ENCODE results near the gene ABHD11.
A peak's percentile ranks its signal among the peaks of the same experiment; 100 is the strongest.

Gene ABHD11

GRCh38 chr7:73702665-73703064 is 35.9 kb downstream of the ABHD11 start:
- H3K4me3 ChIP-seq (ENCODE audit: low read depth, low read length), result no peak overlapping the region
- no peak for DNase-seq (ENCODE audit: low read depth)
- TF ChIP-seq CTCF (conservative IDR thresholded peaks at IDR 0.05; ENCODE audit: low read depth, low read length), result no peak

- H3K4me3 ChIP-seq (ENCODE audit: low read depth, low read length), result no peak overlapping the region
- no peak for DNase-seq (ENCODE audit: low read depth)
- TF ChIP-seq CTCF (conservative IDR thresholded peaks at IDR 0.05; ENCODE audit: low read depth, low read length), result no peak
Measured at GRCh38 chr7:73702226-73702625, 36.4 kb downstream of the ABHD11 start.

GRCh38 chr7:73701357-73701995 is 37.1 kb downstream of the ABHD11 start:
- no peak overlapping the region for H3K4me3 ChIP-seq (ENCODE audit: low read depth, low read length)
- peak; percentile 72 for DNase-seq (ENCODE audit: low read depth)
- peak; percentile 66 for TF ChIP-seq CTCF (conservative IDR thresholded peaks at IDR 0.05; ENCODE audit: low read depth, low read length)

- no peak overlapping the region for H3K4me3 ChIP-seq (ENCODE audit: low read depth, low read length)
- TF ChIP-seq CTCF (conservative IDR thresholded peaks at IDR 0.05; ENCODE audit: low read depth, low read length), result no peak
- no peak for DNase-seq (ENCODE audit: low read depth)
Measured at GRCh38 chr7:73700581-73701134, 37.9 kb downstream of the ABHD11 start.

- no peak for DNase-seq (ENCODE audit: low read depth)
- H3K4me3 ChIP-seq (ENCODE audit: low read depth, low read length), result no peak overlapping the region
- no peak for TF ChIP-seq CTCF (conservative IDR thresholded peaks at IDR 0.05; ENCODE audit: low read depth, low read length)
Measured at GRCh38 chr7:73700069-73700423, 38.6 kb downstream of the ABHD11 start.

DNA sequence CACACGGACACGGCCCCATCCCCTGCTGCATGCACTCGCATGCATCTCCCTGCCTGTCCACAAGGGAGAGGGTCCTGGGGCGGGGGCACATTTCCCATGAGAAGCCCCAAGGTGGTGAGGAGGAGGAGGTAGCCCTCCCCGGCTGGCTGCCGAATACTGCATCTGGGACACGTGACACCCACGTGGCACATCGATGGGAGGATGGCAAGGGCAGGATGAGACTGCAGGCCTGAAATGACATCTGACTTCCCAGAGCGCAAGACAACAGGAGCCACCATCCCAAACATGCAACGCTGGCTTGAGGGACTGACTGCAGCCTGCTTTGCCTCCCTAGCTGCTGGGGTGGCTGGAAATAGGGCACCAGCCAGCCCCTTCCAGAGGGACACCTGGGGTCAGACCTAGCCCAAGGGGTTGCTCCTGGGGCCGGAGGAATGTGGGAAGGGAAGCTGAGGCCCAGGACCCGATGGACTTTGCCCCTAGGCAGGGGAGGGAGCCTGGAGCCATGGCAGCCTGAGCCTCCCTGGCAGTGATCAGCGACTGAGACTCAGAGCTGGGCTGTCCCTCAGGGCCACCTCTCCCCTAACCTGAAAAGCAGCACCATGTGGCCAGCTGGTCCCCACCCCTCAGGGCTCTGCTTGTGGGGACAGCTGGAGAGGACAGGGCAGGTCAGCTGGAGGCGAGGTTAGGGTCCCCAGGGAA is 39.1 kb downstream of the ABHD11 start:
- no peak for DNase-seq (ENCODE audit: low read depth)
- no peak for TF ChIP-seq CTCF (conservative IDR thresholded peaks at IDR 0.05; ENCODE audit: low read depth, low read length)
- no peak overlapping the region for H3K4me3 ChIP-seq (ENCODE audit: low read depth, low read length)

GRCh38 chr7:73698410-73698809 is 40.2 kb downstream of the ABHD11 start:
- no peak for DNase-seq (ENCODE audit: low read depth)
- no peak overlapping the region for H3K4me3 ChIP-seq (ENCODE audit: low read depth, low read length)
- TF ChIP-seq CTCF (conservative IDR thresholded peaks at IDR 0.05; ENCODE audit: low read depth, low read length), result no peak
